GM20000 (cell line): ENCODE data around the gene LILRA1.
"Not testable (repeated sequence)": the region's sequence is repeated elsewhere in the genome, so short reads cannot be mapped to it uniquely, and the experiment has no call there.

Source experiments
- DNase-seq: peaks from one replicate; pipeline ENCODE4 v3.0.0; 2012; ENCODE audit warnings: low spot score
- CTCF ChIP-seq: IDR thresholded peaks from 2 replicates; pipeline ENCODE4 v1.5.1; 2012; ENCODE audit warnings: mild to moderate bottlenecking, control low read depth; ENCODE audit errors: extremely low read depth, missing control alignments

The LILRA1 gene

GRCh38 chr19:54554896-54555295 is 38.5 kb upstream of the LILRA1 start:
- TF ChIP-seq CTCF: no peak

GRCh38 chr19:54556194-54556593 is 37.2 kb upstream of the LILRA1 start:
- no peak for DNase-seq
- no peak for TF ChIP-seq CTCF

More at GRCh38 chr19:54554896-54555295, 38.5 kb upstream of the LILRA1 start:
- DNase-seq: no peak

- no peak for DNase-seq
- TF ChIP-seq CTCF: no peak
These were observed 35.1 kb upstream of the LILRA1 start for GRCh38 chr19:54558339-54558738.

GRCh38 chr19:54560881-54561385 is 32.5 kb upstream of the LILRA1 start:
- TF ChIP-seq CTCF: no peak
- no peak for DNase-seq

- TF ChIP-seq CTCF: no peak
- DNase-seq: no peak
These were observed 31.6 kb upstream of the LILRA1 start for GRCh38 chr19:54561840-54562239.

GRCh38 chr19:54563206-54563605 is 30.2 kb upstream of the LILRA1 start:
- not testable (repeated sequence) for DNase-seq

GRCh38 chr19:54570316-54570715 is 23.1 kb upstream of the LILRA1 start:
- no peak for TF ChIP-seq CTCF

GRCh38 chr19:54571715-54572615 is 21.5 kb upstream of the LILRA1 start:
- not testable (repeated sequence) for DNase-seq

More at GRCh38 chr19:54570316-54570715, 23.1 kb upstream of the LILRA1 start:
- no peak for DNase-seq
